HG03558 (cell line): Measurements from ENCODE around the gene WDR86.

ENCODE experiments used
- ATAC-seq: cut with Tn5 transposase; IDR thresholded peaks from one replicate; pipeline ENCODE4 v1.9.1; 2021; ENCODE audit warnings: moderate number of reproducible peaks; ENCODE audit not compliant: unreplicated experiment; ENCODE audit errors: extremely low read depth

WDR86 gene

DNA sequence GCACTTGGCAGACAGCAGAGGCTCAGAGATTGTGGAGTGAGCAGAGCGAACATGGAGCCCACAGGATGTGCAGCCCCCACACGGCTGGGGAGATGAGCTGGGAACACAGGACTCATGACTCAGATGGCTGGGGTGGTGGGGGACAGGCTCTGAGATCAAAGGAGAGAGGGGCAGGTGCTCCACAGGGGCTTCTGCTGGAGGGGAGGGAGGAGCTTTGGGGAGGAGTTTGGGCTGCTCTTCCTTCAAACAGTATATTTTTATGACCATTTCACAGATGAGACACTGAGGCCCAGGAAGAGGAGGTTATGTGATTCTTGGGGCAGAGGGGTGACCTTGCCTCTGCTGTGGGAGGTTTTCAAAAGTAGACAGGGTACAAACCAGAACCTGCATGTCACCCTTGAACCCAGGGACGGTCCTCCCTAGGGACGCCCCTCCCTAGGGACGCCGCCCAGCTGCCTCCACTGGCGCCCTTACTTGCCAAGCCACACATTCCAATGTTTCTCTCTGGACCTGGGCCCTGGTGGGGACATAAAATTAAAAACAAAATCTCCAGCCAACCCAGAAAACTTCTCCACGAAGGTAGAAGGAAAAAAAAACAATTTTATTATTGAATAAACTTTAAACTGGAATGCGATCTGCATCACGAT, 31.1 kb upstream of the WDR86 start:
- ATAC-seq = no peak

DNA sequence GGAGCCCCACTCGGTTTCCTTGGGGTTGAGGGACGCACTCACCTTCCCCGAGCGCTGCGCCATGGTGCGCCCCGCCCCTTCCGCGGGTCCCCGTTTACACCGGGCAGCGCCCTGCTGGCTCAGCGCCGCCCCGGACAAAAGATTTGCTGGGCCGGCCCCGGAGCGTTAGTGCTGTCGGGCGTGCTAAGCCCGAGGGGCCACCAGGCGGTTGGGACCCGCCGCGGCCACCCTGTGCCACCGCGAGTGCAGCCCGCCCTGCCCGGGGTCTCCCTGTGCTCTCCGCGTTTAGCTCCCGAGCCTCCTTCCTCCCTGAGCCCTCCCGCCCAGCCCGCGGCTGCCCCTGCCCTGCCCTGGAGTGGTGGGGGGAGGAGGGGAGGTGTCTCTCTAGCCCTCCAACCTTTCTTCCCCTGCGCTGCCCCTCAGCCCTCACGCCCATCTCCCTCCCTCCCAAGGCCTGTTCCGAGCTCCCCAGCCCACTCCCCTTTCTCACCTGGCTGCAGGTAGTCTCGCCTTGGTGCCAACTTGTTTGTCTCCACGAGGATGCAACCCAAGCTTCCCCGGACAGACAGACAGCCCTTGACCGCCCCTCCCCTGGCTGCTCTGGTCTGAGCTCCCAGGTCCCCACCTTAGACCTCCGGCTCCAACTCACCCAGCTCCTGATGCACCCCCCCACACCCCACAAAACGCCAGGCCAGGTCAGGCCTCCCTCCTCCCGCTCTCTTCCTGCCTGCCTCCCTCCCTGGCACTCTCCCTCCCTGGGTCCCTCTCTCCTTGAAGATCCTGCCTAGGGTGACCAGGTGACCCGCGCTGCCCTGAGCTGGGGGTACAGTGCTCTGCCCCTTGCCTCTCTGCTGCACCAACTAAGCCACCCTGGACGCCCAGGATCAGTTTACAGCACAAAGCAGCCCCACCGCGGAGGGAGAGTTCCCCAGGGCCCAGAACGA, 30.3 kb upstream of the WDR86 start, which contains the start of gene CRYGN:
Gene CRYGN, minus strand, starts transcription at position 287 of the 944 bp plus-strand sequence. Its CDS starts 224 bp downstream, at position 63.
- ATAC-seq = no peak

DNA sequence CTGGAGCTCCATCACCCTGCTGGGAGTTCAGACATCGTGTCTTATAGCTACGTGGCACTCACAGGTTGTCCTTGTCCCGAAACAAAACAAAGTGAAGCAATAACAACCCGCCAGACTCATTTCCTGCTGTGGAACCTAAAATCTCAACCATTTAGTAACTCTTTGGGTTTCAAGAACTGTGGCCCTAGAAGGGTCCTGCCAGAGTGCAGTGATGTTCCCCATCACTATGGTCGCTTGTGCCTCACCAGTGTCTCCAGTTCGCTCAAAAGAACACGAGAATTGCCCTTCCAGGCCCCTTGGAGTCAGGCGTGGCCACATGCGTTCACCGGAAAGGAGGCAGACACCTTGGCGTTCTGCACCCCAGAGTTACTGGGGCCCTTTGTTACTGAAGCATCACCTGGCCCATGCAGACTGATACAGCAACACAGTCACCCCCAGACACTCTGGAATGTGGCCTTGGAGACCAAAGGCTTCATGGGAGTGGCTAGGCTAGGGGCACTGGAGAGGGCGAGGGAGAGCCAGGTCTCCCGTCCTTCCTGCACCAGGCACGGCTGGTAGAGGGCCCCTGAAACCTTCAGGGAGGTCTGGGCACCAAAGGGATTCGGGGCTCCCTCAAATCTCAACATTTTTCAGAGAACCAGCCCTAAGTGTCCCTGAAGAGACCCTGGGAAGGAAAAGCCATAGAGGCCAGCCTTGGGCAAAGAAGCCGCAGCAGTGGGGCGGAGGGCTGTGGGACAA, 29.2 kb upstream of the WDR86 start:
- ATAC-seq = no peak

DNA sequence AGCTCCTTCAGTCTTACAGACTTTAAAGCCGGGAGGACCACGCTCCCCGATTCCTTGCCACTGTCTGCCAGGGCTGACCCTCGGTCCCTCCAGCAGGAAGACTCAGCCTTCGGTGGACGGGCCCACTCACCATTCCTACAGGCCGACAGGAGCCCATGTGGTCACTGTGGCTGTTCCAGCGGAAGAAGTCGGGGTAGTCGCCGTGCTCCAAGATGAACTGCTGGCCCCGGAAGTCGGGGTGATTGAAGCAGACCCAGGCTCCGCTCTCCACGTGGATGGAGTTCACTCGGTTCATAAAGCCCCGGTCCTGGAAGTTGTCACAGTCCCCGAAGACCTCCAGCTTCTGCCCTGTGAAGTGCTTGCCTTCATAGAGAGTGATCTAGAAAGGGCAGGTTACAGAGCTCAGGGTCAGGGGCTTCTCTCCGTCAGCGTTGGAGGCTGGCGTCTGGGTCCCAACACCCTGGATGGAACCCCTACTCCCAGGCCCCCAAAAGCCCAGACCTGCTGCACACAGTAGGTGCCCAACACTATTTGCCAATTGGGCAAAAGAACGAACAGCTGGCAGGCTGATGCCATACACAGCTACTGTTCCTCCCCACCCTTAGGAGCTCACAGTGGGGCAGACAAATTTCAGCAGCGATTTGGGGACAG, 28.2 kb upstream of the WDR86 start:
- ATAC-seq = no peak

DNA sequence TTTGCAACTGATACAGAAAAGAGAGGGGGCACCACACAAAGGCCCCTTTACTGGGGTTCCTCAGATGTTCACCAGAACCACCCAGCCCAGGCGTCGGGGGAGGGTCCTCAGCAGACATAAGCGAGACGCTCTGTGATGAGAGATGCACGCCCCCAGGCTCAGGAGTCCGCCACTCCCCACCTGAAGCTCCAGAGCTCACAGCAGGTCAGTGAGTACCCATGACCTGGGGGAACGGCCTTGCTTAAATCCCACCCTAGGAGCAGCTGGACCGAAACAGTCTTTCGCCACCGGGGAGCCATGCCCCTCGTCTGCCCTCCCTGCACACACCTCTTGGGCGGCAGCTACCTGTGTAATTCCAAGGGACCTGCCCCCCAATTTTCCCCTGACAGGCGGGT, 27.3 kb upstream of the WDR86 start:
- ATAC-seq = no peak

DNA sequence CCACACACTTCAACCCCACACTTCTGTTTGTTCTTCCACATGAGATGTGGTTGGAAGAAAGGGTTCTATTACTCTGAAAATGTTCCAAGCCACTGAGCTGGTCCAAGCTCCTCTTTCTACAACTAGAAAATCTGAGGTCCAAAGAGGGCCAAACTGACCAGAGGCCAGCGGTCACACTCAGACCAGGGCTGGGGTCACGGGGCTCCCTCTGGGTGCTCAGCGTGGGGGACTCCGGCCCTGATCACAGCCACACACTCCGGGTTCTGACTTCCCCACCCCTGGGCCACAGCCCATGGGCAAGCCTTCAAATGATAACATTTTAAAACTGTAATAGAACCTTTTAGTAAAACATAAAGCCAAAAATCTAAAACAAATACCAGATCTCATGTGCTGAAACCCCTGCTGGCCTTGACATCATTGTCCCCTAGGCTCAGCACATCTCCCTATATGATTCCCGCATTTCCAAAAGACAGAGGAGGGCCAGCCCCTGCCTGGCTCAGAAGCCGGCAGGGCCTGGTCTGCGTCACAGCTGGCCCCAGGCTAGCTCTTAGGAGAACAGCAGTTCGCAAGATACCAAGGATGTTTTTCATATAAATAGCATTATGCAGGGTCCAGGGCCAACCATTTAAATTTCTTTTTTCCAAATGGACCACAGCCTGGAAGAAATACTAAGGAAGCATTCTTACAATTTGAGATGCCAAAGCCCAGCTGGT, 26.8 kb upstream of the WDR86 start:
- ATAC-seq = no peak

DNA sequence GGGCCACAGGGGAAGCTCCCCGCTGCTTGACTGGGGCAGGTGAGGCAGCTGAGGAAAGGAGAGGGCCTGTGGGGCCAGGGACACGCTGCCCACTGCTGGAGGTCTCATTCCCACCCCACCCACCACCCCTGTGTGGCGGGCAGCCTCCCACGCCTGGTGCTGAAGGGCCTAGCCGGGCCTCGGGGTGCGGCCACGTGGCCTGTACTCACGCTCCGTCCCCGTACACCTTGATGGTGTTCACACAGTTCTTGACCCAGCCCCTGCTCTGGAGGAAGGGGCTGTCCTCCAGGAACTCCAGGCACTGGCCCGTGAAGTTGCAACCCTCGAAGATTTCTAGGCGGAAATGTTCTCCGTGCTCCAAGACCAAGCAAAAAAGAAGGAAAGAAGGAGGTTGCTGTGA, 26.1 kb upstream of the WDR86 start:
- no peak for ATAC-seq

DNA sequence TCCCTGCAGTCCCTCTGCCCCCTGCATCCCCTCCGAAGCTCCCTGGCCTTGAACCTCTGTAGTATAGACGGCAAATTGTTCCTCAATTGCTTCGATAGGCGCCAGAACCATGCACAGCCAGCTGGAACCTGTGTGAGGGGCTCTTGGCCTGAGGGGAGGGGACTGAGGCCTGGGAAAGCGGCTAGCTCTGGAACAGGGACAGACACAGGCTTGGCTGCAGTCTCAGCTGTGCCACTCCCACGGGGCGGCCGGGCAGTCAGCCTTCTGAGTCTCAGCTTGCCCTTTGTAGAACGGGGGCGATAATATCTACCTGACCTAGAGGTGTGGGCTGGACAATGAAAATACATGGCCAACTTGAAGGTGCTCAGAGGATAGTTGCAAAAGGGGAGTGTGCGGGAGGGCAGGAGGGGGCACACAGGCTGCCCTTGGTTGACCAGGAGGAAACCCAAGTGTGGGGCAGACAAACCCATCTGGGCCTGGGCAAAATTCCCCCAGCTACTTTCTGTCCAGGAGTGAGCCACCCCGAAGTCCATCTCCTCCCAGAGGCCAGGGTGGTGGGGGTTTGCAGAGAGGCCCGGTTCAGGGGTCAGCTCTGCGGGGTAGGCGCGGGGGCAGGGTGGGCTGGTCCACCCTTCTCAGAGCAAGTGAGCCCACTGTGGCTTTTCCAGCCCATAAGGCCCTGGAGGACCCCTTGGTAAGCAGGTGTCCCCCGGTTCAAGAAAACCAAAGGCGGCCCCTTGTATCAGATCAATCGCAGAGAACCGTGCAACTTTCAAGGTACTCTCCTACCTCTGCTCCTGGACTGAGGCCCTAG, 25.5 kb upstream of the WDR86 start:
- ATAC-seq = no peak

DNA sequence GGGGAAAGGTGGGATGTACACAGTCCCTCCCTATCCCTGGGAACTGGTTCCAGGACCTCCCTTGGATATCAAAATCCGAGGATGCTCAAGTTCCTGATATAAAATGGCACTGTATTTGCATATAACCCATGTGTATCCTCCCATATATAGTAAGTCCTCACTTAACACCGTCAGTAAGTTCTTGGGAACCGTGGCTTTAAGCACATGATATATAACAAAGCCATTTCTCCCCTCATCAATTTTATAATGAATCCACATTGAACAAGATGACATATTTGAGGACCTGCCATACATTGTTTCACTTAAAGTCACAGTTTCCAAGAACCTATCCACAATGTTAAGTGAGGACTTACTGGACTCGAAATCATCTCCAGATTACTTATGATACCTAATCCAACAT, 24.7 kb upstream of the WDR86 start:
- no peak for ATAC-seq

DNA sequence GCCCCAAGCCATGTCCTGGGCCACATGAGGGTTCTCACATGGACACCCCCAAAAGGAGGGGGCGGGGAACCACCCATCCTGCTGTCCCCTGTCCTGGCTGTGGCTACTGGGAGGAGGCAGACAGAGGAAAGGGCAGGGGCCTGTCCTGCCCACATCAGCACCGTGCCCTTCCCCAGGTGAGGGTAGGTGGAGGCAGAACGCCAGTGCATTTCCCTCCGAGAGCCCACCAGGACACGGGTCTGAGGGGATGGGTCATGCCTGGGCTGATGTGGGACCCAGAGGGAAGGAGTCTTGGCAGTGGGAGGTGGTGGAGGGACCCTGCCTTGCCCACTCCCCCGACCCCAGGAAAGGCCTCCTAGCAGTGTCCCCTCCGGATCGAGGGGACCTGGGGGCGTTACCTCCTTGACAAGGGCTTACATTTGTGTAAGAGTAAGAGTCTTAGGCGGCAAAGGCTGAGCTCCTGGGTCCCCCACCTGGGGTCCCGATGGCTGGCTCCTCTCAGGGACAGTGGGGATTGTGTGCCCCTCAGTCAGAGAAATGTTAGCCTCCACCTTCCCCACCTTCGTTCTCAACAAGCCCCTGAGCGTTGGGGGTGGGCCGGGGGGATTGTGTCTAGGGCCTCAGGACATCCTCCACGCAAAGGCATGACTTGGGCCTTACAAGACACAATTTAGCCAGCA, 24.0 kb upstream of the WDR86 start:
- ATAC-seq = no peak

DNA sequence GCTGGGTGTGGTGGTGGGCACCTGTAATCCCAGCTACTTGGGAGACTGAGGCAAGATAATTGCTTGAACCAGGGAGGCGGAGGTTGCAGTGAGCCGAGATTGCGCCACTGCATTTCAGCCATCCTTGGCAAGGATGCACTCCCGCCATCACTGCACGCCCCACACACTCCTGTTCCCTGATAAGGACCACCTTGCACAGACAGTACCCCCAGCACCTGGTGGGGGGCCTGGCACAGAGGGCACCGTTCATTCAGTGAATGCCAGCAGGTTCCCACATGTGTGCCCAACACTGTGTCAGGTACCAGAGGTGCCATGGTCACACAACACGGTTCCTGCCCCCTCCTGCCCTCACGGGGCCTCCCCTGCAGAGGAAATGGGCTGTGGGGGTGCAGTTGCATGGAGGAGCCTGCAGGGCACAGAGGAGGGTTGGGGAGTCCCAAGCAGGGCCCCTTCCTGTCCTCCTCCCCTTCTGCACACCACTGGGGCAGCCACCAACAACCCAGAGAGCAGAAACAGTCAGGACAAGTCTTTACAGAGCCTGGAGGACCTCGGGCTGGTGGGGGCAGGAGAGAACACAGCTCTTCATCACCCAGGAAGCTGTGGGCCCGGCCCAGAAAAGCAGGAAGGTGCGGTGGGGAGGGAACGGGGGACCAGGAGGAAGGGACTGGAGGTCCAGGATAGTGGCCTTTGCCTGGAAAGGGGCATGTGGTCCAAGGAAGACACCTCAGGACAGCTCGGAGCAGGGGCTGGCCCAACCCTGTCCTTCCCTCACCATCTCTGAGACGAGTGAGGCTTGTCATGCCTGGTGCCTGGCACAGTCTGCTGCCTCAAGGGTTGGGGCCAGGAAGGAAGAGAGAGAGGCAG, 23.1 kb upstream of the WDR86 start:
- ATAC-seq = no peak

DNA sequence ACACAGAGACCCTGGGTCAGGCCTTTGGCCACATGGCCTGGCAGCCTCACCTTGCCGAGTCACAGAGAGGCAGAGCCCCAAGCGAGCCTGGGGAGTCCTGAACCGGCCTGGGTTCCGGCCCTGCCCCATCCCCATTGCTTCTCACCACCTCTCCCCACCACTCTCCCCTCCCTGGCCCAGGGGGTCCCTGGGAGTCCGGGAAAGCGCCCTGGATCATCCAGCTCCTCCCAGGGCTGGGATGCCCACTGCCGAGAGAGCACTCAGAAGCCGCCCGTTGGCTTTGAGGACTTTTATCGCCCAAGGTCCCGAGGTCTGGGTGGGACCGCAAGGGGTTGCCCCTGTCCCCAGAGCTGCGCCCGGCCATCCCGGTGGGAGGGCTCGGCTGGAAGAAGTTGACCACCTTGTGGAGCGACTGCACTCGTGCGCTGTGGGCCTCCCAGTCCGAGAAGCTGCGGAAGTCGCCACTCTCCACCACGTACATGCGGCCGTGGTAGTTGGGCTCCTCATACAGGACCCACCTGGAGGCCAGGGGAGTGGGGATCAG, 22.0 kb upstream of the WDR86 start:
- no peak for ATAC-seq

DNA sequence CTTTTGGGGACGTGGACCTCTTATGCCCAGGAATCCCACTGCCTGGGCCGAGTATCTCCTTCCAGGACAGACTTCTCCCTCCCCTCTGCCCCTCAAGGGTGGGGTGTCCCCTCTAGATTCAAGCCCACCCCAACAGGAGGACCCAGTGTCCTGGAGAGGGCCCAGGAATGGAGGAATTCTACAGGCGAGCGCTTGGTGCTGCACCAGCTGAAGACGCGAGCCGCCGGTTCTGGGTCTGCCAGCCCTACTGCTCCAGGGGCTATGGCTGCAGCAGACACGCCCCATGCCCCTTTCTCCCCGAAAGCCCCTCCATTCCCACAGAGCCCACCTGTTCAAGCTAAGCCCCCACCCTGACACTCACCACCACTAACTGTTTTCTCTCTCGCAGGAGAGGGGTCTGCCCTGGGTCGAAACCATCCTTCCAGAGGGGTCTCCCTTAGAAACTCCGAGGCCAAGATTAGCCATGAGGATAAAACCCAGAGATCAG, 21.5 kb upstream of the WDR86 start:
- no peak for ATAC-seq

DNA sequence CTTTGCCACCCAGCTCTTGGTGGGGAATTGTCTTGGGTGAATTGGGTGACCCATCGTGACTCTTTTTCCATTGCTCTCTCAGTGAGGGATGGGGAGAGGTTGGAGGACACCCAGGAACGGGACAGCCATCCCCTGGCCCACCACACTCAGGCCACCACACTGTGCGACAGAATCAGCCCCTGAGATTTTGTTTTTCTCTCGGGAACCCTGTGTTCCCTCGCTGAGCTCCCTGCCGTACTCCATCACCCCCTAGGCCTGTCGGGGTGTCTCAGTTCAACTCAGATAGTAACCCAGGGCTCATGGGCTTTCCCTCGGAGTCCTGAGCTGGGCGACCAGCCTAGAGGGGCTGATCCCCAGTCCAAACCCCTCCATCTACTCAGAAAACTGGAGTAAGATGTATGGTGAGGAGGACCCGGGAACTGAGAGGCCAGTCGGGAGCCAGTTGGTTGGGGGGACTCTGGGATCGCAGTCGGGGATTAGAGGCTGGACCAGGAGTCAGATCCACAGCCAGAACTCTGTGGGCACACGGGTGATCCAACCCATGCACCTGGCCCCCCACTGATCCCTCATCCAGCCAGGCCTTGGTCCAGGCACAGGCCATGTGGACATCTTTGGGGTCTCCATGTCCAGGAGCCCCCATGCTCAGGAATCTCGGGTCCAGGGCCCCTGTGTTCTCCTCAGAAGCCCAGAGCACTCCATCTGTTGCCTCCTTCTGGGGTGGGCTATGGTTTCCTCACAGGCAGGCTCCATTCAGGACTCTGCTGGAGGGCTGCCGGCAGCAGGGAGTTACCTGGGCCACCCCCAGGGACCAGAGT, 20.8 kb upstream of the WDR86 start:
- no peak for ATAC-seq

DNA sequence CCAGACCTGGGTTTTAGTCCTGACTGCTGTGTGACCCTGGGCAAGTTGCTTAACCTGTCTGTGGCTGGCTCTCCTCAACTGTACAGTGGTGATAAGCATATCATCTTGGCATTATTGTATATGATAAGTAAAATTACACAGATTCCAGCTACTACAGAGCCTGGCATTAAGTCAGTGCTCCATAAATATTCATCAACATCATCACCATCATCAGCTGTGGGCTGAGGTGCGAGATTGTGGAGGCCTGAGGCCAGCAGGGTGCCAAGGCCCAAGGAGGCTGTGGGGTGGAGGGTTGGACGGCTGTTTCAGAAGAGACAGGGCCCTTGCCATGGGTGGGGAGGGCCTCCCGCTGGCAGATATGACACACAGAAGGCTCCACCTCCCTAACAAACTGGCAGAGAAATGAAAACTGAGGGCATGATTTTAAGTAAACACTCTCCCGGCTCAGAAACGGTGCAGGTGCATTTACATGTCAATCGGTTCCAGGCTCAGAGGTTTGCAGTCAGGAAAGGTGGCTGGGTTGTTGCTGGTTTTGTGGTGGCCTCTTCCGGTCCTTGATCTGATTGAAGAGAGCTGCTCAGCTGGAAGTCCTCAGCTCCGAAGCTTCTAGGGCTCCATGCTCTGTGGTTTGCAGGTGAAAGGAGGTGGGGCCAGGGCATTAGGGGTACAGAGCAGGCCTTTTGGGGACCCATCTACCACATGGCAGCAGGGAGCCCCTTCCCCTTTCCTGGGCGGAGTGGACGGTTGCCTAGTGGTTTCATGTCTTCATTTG, 19.9 kb upstream of the WDR86 start:
- ATAC-seq = no peak

DNA sequence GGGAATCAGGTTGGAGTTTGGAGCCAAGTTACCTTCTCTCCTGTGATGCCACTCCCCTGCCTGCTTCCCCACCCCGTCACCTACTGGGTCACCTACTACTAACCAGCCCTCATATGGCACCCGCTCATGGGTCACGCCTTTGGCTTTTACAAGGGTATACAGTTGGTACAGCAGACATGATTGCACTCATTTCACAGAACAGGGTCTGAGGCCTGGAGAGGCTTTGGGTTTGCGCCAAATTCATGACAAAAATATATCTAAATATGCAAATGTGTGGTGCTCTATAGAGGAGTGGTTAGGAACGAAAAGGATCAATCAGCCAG, 19.4 kb upstream of the WDR86 start:
- ATAC-seq = no peak
